ENCODE data around the gene AEBP1.

Gene AEBP1

DNA sequence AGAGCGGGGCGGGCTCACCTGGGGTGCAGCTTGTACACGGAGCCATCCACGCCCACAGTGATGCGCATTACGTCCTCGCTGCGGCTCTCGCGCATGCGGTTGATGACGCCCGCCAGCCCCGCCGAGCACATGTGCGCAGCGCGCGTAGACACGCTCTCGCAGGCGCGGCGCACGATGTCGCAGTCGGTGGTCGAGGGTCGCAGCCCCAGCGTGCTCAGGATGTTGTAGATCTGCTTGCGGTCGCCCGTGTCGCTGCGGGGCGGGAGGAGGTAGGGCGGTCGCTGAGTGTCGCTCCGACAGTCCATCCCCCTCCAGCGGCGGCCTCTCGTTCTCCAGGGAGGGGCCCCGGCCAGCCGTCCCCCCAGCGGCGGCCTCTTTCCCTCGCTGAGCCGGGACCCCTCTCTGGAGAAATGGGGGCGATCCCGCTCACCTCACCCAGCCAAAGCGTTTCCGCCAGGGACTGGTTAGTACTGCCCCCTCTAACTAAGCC, 41.4 kb downstream of the AEBP1 start:
- no peak overlapping the region for H3K27ac ChIP-seq
- TF ChIP-seq, protein P1, sequence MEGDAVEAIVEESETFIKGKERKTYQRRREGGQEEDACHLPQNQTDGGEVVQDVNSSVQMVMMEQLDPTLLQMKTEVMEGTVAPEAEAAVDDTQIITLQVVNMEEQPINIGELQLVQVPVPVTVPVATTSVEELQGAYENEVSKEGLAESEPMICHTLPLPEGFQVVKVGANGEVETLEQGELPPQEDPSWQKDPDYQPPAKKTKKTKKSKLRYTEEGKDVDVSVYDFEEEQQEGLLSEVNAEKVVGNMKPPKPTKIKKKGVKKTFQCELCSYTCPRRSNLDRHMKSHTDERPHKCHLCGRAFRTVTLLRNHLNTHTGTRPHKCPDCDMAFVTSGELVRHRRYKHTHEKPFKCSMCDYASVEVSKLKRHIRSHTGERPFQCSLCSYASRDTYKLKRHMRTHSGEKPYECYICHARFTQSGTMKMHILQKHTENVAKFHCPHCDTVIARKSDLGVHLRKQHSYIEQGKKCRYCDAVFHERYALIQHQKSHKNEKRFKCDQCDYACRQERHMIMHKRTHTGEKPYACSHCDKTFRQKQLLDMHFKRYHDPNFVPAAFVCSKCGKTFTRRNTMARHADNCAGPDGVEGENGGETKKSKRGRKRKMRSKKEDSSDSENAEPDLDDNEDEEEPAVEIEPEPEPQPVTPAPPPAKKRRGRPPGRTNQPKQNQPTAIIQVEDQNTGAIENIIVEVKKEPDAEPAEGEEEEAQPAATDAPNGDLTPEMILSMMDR (conservative IDR thresholded peaks at IDR 0.05) = no peak

DNA sequence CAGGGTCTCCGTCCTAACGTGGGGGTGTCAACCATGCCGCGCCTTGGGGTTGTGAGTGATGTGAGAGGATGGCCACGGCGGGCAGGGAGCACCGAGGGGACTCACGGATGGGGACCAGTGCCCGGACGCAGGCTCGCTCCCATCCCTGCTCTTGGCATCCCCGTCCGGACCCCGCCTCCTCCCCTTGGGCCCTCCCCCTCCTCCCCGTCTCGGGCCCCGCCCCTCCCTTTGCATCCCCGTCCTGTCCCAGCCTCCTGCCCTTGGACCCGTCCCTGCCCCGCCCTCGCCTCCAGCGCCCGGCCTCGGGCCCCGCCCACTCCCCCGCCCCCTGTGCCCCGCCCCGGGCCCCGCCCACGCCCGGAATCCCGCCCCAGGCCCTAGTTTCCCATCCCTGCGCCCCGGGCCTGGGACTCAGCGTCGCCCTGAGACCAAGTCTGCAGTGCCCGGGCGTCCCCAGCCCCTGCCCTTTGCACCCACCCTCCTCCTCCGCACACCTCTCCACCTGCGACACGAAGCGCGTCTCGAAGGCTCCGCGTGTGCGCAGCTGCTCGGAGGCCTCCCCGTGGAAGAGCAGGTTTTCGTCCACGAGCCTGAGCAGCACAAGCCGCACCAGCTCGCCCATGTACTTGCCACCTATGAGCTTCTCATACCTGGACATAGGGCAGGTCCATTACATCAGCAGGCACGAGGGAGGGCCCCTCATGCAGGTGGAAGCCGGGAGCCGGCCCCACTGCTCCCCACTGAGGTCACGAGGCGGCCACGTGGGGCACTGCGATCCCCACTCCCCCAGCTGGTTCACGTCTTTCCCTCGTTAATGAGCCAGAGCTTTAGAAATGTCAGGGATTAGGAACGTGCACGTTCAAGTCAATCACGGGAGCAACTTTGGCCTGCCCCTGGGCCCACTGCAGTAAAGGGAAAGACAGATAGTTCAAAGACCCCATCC, 42.1 kb downstream of the AEBP1 start:
- no peak overlapping the region for H3K27ac ChIP-seq
- TF ChIP-seq, protein P1 (conservative IDR thresholded peaks at IDR 0.05) = no peak

DNA sequence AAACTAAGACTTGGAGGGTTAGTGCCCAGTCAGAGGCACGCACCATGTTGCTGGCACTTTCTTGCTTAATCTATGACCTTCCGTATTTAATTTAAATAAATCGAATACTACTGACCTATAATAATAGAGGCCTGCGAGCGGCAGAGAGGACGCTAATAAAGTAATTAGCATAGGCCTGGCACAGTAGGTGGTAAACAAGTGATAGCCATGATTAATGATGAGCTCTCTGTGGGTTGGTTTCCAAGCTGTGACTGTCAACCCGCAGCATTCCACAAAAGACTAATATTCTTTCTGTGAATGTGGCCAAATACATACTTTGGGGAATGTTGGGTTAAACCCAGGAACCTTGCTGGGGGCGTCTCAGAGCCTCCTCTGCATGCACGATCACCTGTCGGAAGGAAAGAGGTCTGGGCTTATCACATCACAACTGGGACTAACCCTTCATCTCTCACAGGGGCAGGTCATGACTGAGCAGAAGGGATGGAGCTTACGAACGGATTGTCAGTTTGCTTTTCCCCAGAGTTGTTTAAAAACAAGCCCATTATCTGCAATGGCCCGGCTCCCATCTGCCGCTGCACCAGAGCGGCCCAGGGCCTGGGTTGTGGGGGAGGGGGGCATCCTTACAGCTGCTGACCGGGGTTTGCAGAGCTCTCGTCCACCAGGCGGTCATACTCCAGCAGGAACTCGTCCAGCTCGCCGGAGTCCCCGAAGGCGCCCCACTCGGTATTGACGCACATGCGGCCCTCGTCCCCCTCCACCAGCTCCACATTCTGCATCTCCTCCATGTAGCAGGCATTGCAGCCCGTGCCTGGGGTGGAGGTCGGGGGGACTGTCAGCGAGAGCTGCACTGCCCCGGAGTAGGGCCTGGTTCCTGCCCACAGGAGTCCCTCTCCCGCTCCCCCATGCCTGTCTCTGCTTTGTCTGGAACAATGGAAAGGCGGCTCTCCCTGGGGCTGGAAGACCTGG, 43.2 kb downstream of the AEBP1 start:
- TF ChIP-seq, protein P1 (conservative IDR thresholded peaks at IDR 0.05) = no peak
- no peak overlapping the region for H3K27ac ChIP-seq

DNA sequence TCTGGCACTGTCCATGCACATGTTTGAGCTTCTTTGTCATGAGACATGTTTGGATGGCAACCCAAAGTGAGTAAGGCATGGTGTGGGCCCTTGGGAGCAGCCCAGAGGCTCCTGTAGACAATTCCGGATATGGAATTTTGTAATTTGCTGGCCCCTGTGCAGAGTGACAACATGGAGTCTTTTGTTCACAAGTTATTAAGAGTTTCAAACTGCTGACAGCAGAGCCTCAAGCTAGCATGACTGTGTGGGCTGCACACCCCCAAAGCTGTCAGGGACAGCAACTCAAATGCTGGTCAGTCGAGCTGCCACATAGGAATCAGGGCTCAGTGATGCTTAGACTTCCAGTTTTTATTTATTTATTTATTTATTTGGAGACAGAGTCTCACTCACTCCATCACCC, 44.0 kb downstream of the AEBP1 start:
- TF ChIP-seq, protein P1 (conservative IDR thresholded peaks at IDR 0.05) = no peak

DNA sequence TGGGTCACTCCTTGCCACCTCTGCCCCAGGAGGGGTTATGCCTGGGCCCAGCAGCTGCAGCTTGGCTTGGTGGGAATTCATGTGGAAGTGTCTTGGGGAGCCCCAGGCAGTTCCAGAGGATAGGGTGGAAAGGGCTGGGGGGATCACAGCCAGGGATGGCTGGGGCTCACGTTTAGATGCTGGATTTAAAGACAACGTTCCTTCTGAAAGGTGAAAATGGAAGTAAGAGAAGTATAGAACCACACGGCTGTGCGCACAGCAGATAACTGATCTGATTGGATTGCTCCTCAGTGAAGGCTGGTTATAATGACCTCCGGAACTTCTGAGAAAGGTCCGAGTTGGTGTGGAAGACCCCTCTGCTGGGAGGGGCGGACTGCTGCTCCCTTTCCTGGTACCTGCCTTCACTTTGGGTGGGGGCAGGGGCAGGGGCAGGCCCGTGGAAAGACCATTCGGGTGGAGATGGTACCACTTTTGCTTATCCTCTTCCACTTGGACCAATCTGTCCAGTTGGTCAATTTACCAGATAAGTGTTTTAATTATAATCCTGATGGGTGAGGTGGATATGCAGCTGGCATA, 44.9 kb downstream of the AEBP1 start:
- TF ChIP-seq, protein P1 (conservative IDR thresholded peaks at IDR 0.05) = no peak
- no peak overlapping the region for H3K27ac ChIP-seq

More for the DNA sequence above, 44.0 kb downstream of the AEBP1 start:
- no peak overlapping the region for H3K27ac ChIP-seq

DNA sequence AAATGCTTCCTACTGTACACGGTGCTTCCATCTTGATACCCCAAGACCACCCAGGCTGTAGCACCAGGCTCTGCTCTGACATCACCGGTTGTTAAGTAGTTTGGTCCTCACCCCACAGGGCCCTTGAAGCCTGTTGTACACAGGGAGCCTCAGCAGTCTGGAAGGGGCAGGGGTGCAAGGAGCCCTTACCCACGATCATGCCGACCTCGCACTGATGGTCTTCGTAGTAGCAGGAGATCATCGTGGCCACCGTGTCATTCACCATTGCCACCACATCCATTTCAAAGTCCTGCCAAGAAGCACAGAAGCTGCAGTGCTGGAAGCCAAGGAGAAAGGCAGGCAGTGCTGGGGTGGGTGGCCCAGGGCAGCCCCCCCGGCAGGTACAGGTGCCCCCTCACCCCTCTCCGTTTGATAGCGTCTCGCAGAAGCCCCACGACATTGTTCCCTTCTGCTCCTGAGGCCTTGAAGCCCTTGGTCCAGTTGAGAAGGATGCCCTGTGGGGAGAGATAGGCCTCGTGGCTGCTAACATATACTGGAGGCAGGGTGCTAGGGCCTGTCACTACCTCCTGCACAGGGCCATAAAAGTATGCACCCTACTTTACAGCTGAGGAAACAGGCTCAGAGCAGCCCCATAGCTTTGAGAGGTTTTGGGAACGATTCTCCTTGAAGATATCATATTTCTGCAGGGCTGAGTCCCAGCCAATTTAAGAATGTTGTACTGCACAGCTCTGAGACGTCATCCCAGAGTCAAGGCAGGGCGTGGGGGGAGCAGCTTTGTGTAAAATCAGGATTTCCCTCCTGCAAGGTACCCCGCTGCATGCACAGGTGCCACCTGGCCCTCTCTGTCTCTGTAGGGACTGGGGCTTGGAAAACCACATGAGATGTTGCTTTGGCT, 45.7 kb downstream of the AEBP1 start:
- TF ChIP-seq, protein P1 (conservative IDR thresholded peaks at IDR 0.05) = no peak
- H3K27ac ChIP-seq = no peak overlapping the region

Data from VCaP (cell line).